Dermis microvascular lymphatic vessel endothelial cell (primary cell): ENCODE measurements around the gene TIAM1. TPM values are rescaled to one million over a fixed set of nuclear protein-coding genes. Genes with fewer than 3 reads are reported as not detected.

Experiments used
- DNase-seq, 2 donors: peaks; one replicate each; pipeline versions ENCODE4 v3.0.0 to v3.0.0-alpha.2; 2010; ENCODE audit warnings: low read depth in 2 of 2
- total RNA-seq: library from RNA; depleted of rRNA; stranded (reverse); fragments of >200 nt; gene quantifications from 2 replicates; pipeline ENCODE4 v1.2.1, GENCODE V29; 2014

TIAM1 gene
- total RNA-seq, 1 donor from 2014 or later = 0.64 TPM

DNA sequence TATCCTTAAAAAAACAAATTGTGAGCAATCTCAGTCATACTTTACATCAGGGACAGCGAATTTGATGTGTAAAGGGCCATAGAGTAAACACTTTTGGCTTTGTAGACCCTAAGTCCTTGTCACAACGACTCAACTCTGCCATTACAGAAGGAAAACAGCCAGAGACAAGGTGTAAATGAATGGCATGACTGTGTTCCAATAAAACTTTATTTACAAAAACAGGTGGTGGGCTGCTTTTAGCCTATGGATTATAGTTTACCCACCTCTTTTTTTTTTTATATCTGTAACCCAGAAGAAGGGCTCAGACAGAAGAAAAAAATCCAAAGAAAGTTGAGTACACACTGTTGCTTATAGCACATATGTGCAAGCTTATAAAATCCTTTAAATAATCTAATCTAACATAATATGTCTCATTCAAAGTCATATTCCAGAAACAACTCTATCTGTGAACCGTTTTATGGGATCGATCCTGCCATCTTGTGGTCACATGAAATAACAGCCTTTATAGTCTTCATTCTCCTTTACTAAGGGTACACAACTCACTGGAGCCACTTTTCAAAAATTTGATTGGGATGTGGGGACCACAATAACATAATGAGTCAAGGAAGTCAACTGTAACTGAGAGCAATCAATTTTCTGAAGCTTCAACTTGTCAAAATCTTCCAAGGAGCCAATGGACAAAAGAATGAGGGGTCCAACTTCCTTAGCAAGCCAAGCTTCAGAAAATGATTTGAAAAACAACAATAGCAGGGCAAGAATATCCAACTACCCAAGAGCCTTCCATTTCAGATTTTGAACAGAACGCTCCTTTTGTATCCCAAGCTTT is 163.6 kb downstream of the TIAM1 start:
- DNase-seq = peak; percentile 24 to 37

DNA sequence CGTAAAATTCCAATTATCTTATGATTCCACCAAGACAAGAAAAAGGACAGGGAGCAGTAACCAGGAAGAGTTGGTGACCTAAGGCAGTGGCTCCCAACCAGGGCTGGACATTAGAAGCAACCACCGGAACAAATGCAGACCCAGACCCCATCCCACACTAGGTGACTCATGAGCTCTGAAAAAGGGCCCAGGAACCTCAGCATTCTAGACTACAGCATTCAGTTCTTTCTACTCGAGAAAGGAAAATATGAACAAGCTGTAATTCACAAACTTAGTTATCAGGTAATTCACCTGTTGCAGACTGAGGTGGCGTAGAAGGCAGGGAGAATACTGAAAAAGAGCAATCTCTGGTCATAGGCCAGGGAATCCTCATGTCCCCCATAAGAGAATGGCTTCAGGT is 167.3 kb downstream of the TIAM1 start:
- no peak for DNase-seq

DNA sequence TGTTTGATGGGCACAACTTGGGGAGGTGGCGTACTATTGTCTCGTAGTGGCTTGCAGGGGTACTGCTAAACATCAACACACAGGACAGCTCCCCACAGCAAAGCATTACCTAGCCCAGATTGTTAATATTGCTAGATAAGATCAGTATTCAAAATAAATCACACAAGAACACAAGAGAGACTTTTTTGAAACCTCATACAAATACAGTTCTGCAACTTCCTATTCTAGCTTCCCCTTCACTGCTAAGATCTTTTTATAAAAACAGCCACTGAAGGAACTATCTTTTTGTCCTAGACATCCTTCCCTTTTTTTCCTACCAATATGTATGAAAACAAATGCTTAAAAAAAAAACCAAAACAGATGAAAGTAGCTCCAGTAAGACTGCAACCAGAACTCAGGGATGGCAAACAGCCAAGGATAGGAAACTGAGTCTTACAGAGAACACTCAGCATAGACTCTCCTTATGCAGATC is 167.9 kb downstream of the TIAM1 start:
- DNase-seq = no peak

DNA sequence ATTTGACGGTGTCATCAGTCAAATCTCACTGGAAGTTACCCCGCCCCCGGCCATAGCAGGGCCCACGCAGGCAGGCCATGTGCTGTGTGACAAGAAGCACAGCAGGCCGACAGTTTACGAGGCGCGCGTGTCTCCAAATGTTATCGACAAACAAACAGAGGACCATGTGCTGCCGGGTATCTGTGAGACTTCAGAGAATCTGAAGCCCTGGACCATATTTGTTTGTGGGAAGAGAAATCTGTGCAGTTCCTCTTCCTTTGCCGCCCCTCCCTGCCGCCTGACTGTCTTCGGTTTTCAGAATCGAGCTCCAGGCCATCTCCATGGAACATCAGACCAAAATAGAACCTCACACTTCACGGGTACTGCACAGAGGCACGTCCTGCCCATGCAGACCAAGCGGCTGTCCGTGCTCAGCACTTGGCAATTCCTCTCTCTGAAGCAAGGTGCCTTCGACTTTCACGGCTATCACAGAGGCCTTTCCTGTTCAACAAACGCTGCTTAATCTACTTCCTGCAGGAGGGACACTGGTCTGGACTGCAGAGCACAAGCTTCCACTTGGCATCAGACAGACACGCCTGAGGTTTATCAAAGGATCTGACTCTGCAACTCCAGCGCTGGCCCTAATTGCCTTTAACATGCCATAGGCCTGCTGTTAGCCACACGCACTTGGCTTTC is 170.0 kb downstream of the TIAM1 start:
- DNase-seq = peak in 1 of 2 donors; percentile 41

DNA sequence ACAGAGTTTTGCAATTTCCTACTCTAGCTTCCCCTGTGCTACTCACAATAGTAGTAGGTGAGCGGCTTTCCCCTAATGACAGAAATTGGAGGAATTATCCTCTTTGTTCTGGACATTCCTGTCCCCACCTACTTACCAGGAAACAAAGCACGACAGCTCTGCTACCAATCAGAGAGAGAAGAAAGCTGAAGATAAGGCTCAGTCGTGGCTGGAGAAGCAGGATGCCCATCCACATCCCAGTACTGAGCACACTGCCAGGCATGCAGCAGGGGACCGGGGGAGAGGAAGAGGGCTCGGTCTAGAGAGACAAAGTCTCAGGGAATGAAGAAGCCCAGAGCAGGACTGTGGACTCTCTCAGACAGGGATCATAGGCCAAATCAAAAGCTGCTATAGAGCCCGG is 171.7 kb downstream of the TIAM1 start:
- no peak for DNase-seq

DNA sequence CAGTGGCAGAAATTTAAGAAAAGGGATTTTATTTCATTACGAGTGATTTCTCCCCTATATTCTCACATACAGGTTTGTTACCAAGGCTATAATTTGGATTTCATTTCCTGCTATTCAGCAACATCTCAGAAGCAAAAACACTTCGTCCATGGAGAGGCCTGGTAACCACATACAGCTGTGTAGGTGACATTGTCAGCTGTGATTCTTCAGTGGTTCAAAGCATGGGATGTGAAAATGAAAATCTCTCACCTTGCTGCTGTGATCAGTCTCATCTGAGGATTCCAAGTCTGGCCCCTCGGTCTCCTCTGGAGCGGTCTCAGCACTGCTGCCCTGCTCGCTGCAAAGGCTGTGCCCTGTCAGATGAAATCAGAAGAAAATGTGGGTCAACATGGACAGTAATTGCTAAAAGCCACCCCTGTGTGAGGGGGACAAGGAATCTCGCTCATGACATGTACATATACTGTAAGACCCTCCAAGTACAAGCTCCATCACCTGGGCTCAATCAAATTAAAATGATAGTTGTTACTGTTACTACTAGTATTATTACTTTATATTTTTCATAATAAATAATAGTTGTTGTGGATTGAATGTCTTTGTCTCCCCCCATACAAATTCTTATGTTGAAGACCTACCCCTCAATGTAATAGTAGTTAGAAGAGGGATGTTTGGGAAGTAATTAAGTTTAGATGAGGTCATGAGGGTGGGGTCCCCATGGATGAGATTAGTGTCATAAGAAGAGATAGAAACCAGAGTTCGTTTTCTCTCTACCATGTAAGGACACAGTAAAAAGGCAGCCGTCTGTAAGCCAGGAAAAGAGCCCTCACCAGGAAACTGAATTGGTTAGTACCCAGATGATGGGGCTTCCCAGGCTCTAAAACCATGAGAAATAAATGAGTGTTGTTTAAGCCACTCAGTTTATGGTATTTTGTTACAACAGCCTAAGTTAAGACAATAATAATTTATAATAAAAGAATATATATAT is 179.1 kb downstream of the TIAM1 start:
- DNase-seq = no peak

DNA sequence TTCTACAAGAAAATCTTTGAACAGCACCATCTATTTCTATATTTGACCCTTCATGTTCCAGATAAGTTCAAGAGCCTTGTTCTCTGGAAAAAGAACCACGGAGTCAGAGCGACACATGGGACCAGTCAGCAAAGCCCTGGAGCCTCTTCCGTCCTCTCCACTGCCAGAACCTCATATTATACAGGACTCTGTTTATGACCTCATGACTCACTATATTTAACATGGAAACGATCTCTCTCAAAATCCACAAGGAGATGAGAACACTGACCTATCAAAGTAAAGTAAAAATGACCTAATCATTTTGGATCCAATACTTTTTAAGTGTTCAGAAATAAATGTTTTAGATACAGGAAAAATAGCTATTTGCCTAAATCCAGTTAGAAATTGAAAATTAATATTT is 181.2 kb downstream of the TIAM1 start:
- no peak for DNase-seq

DNA sequence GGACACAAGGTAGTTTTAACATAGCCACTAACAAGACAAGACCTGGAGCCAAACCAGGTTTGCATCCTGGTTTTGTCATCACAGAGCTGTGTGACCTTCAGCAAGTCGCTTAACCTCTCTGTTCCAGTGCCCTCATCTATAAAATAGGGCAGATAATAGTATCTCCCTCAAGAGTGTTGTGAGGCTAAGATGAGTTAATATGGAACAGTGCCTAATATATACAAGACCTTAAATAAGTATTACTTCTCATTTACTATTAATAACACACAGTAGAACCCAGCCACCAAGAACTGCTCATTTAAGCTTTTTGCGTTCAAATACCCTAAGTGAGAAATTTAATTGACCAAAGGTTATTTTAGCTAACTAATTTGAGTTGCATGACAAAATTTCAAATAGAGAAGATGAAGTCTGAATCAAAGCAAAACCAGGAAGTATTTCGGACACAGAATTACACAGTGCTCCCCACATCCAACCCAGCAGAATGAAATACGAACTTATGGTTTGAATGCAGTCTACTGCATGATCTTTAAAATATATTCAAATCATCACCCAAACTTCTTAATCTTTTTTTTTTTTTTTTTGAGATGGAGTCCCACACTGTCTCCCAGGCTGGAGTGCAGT is 181.9 kb downstream of the TIAM1 start:
- no peak for DNase-seq

DNA sequence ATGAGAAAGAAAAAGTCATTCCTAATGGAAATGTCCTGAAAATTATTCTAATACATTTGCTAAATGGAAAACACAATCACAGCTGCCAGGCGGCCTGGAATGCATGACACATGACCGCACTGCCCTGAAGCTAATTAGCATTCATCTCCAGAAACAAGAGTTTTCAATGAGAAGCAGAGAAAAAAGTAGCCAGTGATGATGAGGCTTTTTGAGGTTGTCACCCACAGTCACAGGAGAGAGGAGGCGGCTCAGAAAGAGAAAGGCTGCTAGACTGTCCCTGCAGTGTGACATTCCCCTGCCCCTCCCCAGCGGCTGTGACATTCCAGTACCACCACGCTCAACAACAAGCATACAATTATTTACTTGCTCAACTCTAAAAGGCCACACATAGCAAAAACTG is 182.9 kb downstream of the TIAM1 start:
- no peak for DNase-seq

DNA sequence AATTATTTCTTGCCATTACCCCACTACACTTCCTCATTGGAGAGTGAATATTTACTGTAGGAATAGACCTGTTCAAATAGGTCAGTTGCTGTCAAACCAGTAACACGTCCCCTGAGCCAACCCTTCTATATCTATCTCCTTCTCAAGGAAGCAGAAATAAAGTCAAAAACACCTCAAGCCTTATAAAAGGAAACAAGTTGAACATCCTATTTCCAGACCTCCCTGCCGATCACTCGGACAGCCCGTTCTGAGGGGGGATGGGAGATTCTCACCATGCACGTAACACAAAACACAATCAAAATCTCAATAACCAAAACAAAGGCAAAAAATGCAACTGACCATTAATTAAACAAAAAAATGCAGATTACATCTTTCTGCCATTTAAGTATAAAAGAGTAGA is 184.3 kb downstream of the TIAM1 start:
- DNase-seq = no peak

DNA sequence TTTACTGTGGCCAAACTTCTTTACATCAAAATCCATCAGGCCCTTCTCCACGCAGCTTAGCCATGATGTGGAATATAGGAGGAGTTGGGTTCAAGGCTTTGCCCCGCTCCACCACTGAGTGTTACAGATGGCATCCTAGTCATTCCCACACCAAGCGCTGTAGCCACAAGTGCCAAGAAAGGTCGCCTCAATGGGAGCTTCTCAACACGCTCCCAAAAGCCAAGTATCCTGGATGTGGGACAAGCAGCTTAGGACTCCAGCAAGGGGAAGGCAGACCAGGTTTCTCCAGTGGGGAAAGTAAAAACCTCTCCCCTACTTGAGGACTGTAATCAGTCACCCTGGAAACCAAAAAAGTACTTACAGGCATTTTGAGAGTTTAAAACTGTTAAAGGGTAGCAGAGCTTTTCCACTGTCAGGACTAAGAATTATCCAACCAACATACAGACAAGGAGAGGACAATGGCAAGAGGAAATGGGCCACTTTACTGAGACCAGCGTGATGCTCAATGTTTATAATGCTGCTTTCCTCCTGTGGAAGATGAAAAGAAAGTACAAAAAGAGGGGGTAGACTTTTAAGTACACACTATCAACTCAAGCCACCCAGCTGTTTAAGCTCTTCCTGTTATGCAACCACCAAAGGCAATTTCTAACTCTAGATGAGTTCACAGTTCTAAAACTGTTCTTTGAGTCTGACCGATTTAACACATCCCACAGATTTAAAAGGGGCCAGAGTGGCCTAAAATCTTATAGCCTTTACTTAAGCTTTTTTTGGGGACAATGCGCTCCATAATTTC is 185.1 kb downstream of the TIAM1 start:
- DNase-seq = no peak

DNA sequence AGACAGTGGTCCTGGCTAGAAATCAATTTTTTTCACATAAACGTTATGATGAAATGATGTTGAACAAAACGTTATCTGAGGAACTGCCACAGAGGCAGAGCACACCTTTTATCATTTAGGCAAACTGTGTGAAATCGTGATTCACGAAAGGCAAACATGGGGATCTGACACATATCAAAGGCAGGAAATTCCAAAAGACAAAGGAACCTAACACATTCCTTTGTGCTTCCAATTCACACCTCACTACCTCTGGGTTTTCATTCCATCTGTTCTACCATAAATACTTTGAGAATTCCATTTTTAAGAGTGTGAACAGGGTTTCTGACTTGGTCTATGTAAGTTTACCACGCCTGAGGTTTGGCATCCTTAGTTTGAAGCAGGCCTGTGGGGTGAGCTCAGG is 186.3 kb downstream of the TIAM1 start:
- no peak for DNase-seq

DNA sequence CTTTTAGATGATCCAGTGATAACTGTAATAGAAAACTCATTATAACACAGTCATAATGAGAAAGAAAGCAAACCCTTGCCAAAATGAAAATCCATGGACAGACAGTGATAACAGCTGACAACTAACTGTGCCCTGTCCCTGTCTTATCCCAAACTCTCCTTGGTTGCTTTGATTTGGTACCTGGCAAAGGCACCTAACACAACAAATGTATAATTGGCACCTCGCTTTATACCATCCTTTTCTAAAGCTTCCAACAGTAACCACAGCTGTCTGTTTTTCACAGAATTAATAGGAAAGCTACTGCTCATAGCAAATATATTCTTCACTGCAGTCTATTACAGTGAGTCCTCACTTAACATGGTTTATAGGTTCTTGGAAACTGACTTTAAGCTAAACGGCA is 187.4 kb downstream of the TIAM1 start:
- DNase-seq = no peak

DNA sequence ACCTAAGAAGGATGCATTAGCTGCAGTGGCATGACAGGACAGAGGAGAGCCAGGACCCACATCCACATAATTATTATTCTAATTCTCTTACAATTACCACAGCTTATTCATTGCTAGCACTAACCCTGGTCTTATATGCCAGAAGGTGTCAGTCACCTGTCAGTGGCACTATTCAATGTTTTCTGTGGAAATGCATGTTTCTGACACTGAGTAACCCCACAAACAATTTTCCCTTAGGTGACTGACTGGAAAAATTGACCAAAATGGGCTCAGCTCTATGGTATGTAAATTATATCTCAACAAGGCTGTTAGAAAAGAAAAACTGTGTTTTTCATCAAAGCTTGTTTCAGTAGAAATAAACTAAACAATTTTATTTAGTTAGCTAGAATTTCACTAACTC is 187.9 kb downstream of the TIAM1 start:
- no peak for DNase-seq

DNA sequence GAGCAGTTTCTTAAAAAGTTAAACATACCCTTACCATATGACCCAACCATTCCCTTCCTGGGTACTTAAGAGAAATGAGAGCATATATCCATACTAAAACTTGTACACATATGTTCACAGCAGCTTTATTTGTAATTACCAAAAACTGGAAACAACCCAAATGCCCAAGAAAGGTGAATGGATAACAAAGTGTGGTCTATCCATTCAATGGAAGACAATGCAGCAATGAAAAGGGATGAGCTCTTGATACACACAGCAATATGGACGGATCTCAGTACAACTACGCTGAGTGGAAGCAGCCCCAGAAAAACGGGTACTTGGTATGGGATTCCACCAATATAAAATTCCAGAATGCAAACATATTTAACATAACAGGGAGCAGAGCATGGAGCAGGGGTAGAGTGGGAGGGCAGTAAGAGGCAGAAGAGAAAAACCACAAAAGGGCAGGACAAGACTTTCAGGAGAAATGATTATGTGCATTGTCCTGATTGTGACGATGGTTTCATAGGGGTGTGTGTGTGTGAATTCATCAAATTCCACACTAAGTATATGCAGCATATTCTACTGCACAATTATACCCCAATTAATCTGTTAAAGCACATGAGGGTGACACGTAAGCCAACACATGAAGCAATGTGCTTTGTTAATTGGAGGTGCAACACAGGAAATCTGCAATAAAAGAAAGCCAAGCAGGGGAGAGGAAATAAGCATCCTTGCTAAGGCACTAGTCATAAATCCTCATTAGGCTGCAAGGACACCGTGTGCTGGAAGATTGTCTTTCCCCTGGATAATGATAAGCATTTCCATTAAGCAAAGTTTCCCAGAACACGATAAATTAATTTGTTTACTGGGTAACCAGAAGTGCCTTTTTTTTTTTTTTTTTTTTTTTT is 192.7 kb downstream of the TIAM1 start:
- no peak for DNase-seq

DNA sequence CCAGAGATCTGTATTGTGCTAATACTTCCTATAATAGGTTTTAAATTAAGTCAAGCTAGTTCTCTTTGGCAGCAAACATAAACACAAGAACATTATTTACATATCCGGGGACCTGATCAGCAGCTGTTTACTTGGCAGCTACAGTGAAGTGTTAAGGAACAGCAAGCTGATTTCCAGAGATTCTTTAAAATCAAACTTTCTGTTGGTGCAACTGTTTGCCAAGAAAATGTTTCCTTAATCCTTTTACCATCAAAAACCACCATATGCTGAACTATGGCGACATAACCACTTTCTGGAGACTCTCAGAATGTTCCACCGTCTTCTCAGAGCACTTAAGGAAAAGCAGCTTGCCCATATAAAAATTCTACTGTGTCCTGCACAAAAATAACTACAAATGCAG is 198.8 kb downstream of the TIAM1 start:
- DNase-seq = no peak

DNA sequence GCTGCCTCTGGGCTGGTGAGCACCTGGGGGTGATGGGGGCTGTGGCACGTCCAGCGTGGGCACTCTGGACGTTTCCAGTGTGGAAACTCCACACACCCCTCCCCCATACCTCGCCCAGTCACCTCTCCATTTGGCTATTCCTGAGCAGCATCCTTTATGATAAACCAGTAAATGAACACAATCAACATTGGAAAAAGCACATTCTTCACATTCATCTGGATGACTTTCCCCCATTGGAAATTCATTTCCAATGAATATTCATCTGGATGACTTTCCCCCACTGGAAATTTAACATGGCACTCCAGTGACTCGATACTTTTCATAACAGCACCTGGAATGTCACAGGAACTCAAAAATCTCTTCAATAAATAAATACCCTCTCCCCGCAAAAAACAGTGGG is 201.0 kb downstream of the TIAM1 start:
- no peak for DNase-seq

DNA sequence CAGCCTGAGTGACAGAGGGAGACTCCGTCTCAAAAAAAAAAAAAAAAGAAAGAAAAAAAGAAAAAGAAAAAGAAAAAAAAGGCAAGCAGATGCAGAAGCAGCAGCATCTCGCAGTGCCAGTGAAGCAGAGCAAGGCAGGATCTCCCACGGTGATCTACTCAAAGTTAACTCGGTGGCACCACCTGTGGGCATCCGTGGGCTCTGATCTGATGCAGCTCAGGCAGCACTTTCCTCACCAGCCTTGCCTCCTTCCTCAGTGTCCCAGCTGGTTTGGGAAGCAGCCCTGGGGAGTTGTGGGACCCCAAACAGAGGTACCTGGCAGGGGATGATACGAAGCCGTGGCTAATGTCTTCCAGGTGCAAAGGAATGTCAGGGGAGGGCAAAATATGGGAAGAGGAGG is 201.5 kb downstream of the TIAM1 start:
- DNase-seq = no peak

DNA sequence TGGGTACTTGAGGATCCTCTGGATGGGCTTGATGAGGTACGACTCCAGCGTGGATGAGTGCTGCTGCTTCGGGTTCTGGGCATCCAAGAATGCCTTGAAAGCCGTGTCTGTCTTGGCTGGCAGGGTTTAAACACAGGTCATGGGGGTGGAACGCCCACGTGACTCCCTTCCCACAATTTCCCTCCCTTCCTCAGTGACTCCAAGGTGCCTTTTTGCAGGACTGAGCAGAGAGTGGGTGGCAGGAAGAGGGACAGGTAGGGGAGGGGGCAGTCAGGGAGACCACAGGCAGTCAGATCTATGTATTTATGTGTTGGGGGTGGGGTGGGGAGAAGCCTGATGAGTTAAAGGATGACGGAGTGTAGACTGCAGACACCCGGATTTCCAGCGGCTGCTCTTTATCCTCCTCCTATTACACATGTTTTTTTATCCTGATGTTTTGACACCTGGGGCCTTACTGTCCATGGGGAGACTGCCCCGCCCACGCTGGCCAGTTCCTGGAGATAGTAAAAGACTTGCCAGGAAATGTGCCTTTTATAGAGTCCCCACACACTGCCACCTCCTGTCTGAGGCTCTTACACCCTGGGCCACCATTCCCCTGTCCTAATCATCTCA is 202.6 kb downstream of the TIAM1 start:
- DNase-seq = no peak
